ENCODE results near the gene AGPAT3.
"Not testable (repeated sequence)": the region's sequence is repeated elsewhere in the genome, so short reads cannot be mapped to it uniquely, and the experiment has no call there.

AGPAT3 gene

DNA sequence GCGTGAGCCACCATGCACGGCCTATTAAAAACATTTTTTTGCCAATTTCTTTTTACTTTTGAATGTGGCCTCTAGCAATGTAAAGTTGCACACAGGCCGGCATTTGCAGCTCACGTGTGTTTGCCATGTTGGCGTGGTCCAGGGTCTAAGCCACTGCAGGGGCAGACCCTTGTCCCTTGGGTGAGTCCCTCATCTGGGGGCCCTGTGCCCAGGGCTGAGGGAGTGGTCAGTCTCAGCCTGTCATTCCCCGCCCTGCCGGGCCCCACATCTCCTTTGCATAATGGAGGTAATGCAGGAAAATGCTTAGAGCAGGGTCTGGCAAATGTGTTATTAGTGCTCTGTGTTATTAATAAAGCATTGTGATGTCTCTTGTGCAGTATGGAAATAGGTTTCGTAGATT lies 16.9 kb downstream of the AGPAT3 start:
- no peak for DNase-seq (ENCODE audit: low read depth in 2 of 3, low spot score in 2 of 3)

DNA sequence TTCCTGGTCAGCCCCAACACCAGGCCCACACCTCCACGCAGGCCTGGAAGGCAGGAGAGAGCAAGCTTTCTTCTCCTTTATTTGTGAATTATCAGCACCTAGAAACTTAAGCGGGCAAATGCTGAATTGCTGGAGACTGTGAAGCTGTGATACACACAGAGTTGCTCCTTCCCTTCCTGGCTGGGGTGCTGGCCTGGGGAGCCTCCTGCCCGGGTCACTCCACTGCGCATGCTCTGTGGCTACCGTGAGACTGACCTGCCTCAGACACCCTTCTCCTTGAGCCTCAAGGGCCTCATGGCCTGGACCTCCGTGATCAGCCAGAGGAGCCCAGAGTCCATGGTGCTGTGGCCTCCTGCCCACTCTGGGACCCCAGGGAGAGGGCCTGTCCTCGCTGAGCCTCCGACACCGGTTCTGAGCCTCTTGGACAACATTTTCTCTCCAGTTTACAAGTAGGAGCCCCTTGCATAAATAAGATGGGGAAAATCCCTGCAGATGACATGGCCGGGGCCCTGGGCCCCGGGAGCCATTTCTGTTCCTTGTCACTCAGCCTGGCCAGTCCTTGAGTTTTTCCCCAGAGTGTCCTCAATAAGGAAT lies 18.0 kb downstream of the AGPAT3 start:
- no peak for DNase-seq (ENCODE audit: low read depth in 2 of 3, low spot score in 2 of 3)

DNA sequence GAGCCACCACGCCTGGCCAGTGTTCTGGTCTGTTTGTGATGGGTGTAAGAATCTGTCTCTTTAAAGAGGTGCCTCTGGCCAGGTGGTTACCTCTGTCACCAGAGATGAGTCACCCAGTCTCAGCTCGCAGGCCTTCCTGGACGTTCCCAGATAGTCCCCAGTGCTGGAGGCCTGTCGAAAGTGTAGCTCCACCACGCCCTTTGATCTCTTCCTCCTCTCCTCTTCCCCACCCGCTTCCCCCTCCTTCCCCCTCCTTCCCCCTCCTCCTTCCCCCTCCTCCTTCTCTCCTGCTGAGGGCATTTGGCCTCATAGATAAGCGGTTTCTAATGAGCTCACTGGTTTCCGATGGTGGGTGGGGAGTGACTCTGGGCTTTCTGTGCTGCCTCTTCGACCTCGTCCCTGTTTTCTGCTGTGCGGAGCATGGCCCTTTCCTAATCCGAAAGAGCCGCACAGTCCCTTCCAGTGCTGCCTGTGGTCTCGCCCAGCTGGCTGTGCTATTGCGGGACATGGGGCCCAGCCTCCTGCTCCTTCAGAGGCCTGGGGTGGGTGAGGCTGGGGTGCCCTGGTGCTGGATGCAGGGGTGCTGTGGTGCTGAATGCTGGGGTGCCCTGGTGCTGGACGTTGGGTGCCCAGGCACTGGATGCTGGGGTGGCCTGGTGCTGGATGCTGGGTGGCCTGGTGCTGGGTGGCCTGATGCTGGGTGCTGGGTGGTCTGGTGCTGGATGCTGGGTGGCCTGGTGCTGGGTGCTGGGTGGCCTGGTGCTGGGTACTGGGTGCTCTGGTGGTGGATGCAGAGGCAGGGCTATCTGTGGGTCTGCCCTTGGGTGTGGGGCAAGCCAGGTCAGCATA lies 19.2 kb downstream of the AGPAT3 start:
- no peak for DNase-seq (ENCODE audit: low read depth in 2 of 3, low spot score in 2 of 3)

DNA sequence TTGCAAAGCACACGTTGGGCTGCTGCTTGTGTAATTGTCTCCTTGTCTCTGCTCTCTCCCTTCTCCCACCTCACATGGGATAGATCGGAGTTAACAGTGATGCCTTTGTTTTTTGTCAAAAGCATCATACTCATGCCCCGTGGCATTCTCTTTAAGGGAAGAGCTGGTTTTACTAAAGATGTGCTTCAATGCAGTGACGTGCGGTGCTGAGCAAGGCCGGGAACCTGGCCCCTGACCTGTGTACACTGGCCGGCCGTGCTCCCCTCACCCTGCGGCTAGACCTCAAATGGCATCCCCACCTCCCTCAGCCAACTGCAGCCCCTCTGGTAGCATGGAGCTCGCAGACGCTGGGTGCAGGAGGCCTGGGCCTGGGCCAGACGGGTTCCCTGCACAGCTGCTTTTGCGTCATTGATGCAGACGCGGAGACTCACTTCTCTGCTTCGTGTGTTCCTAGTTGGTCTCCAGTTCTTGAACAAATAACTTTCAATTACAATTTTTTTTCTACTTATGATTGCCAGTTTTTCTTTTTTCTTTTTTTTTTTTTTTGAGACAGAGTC lies 19.9 kb downstream of the AGPAT3 start:
- no peak for DNase-seq (ENCODE audit: low read depth in 2 of 3, low spot score in 2 of 3)

DNA sequence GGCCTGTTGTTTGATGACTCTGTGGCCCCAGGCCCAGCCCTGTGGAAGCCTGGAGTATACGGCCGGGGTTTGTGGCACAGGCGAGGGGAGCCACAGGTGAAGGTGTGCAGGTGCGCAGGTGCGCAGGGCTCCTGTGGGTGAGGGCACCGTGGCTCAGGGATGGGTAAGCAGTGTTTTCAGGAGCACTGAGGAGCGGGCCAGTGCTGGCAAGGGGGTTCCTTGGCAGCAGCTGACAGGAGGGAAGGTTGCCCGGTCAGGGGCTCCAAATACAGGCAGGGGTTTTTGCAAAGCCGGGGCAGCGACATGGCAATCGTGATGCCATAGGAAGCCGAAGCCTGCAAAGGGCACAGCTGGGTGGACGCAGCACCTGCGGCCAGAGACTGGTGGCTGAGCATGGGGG lies 20.7 kb downstream of the AGPAT3 start:
- no peak for DNase-seq (ENCODE audit: low read depth in 2 of 3, low spot score in 2 of 3)

DNA sequence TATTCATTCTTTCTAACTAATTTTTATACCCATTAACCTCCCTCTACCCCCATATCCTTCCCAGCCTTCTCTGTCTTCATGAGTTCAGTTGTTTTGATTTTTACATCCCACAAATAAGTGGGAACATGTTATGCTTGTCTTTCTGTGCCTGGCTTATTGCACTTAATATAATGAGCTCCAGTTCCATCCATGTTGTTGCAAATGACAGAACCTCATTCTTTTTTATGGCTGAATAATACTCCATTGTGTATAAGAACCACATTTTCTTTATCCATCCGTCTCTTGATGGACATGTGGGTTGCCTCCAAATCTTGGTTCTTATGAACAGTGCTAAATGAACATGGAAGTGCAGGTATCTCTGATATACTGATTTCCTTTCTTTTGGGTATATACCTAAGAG lies 21.5 kb downstream of the AGPAT3 start:
- DNase-seq (ENCODE audit: low read depth in 2 of 3, low spot score in 2 of 3) = no peak

DNA sequence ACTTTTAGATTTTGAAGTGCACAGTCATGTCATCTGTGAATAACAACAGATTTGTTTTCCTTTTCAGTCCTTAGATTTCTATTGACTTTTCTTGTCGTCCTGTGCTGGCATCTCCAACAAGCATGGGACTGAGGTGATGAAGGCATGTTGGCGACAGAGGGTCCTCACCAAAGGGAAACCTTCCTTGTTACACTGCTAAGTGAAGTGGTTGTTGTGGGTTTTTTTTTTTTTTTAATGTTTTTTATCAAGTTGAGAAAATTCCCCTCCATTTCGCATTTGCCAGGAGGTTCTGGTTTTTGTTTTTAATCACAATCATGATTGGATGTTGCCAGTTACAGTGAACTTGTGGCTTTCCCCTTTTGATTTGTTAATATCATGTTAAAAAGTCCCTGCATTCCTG lies 24.0 kb downstream of the AGPAT3 start:
- DNase-seq (ENCODE audit: low read depth in 2 of 3, low spot score in 2 of 3) = no peak

DNA sequence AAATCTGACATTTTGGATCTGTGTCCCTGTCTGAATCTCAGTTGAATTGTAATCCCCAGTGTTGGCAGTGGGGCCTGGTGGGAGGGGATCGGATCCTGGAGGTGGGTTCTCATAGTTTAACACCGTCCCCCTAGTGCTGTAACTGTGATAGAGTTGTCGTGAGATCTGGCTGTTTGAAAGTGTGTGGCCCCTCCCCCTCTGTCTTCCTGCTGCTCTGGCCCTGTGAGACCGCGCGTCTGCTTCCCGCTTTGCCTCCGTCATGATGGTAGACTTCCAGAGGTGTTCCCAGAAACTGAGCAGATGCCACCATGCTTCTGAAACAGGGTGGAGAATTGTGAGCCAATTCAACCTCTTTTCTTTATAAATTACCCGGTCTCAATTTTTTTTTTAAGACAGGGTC lies 25.0 kb downstream of the AGPAT3 start:
- no peak for DNase-seq (ENCODE audit: low read depth in 2 of 3, low spot score in 2 of 3)

DNA sequence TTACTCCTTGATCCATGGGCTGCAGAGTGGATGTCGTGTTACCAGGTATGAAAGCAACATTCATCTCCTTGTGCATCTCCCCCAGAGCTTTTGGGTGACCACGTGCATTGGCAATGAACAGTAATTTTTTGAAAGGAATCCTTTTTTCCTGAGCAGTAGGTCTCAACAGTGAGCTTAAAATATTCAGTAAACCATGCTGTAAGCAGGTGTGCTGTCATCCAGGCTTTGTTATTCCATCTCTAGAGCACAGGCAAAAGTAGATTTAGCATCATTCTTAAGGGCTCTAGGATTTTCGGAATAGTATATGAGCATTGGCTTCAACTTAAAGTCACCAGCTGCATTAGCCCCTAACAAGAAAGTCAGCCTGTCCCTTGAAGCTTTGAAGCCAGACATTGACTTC lies 27.3 kb downstream of the AGPAT3 start:
- no peak for DNase-seq (ENCODE audit: low read depth in 2 of 3, low spot score in 2 of 3)

DNA sequence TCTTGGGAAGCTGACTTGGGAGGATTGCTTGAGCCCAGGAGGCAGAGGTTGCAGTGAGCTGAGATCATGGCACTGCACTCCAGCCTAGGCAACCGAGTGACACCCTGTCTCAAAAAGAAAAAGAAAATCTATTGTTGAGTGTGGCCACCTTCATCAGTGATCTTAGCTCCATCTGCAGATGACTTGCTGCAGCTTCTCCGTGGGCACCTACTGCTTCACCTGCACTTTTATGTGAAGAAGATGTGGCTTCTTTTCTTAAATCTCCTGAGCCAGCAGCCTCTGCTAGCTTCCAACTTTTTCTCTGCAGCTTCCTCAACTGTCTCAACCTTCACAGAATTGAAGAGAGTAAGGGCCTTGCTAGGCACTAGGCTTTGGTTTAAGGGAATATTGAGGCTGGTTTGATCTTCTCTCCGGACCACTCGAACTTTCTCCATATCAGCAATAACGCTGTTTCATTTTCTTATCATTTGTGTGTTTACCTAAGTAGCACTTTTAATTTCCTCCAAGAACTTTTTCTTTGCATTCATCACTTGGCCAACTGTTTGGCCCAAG lies 28.0 kb downstream of the AGPAT3 start:
- DNase-seq (ENCODE audit: low read depth in 2 of 3, low spot score in 2 of 3) = no peak

DNA sequence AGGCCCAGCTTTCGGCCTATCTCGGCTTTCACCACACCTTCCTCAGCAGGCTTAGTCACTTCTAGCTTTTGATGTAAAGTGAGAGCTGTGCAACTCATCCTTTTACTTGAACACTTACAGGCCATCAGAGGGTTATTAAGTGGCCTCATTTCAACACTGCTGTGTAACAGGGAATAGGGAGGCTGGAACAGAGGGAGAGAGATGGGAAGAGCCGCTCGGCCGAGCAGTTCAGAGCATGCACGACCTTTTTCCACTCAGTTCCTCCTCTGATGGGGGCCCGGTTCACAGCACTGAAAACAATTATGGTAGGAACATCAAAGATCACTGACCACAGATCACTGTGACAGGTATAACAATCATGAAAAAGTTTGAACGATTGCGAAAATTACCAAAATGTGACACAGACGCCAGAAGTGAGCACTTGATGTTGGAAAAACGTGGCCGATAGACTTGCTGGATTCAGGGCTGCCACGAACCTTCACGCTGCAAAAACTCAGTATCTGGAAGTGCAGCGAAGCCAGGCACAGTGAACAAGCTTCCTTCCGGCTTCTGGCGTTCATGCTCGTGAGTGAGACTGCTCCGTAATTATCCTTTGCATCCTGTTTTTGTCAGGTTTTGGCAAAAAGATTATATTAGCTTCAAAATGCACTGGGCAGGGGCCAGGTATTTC lies 28.6 kb downstream of the AGPAT3 start:
- DNase-seq (ENCODE audit: low read depth in 2 of 3, low spot score in 2 of 3) = peak in 1 of 3 experiments; percentile 20

DNA sequence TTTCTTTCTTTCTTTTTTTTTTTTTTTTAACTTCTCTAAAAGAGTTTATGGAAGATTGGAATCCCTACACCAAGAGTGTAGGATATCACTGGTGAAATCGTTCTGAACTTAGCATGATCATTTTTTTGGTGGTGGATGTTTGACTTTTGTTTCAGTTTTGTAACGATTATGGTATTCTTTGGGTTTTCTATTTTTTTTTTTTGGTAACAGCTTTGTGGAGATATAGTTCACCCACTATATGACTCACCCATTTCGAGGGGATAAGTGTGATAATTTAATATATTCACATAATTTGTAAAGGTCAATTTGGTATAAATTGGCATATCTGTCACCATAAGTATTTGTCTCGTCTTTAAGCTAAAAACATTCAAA lies 29.2 kb downstream of the AGPAT3 start:
- DNase-seq (ENCODE audit: low read depth in 2 of 3, low spot score in 2 of 3) = no peak

DNA sequence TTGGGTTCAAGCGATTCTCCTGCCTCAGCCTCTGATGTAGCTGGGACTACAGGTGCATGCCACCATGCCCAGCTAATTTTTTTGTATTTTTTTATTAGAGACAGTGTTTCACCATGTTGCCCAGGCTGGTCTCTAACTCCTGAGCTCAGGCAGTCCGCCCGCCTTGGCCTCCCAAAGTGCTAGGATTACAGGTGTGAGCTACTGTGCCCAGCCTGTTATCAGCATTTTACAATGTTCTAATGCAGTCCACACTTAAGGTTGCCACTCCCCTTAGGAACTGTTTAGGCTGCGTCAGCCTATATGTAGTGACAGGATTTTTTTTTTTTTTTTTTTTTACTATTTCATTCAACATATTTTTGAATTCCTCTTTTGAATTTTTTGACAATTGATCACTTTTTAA lies 30.2 kb downstream of the AGPAT3 start:
- DNase-seq (ENCODE audit: low read depth in 2 of 3, low spot score in 2 of 3) = no peak

DNA sequence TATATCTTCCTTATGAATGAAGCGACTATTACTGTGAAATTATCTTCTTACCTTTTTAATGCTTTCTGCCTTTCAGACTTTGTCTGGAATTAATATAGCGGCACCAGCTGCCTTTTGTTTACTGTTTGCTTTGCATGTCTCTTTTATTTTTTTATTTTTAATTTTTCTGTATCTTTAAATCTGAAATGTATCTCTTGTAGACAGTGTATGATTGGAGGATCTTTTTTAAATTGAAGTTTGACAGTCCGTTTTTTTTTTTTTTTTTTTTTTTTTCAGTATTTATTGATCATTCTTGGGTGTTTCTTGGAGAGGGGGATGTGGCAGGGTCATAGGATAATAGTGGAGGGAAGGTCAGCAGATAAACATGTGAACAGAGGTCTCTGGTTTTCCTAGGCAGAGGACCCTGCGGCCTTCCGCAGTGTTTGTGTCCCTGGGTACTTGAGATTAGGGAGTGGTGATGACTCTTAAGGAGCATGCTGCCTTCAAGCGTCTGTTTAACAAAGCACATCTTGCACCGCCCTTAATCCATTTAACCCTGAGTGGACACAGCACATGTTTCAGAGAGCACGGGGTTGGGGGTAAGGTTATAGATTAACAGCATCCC lies 31.8 kb downstream of the AGPAT3 start:
- not testable (repeated sequence) for DNase-seq (ENCODE audit: low read depth in 2 of 3, low spot score in 2 of 3)

DNA sequence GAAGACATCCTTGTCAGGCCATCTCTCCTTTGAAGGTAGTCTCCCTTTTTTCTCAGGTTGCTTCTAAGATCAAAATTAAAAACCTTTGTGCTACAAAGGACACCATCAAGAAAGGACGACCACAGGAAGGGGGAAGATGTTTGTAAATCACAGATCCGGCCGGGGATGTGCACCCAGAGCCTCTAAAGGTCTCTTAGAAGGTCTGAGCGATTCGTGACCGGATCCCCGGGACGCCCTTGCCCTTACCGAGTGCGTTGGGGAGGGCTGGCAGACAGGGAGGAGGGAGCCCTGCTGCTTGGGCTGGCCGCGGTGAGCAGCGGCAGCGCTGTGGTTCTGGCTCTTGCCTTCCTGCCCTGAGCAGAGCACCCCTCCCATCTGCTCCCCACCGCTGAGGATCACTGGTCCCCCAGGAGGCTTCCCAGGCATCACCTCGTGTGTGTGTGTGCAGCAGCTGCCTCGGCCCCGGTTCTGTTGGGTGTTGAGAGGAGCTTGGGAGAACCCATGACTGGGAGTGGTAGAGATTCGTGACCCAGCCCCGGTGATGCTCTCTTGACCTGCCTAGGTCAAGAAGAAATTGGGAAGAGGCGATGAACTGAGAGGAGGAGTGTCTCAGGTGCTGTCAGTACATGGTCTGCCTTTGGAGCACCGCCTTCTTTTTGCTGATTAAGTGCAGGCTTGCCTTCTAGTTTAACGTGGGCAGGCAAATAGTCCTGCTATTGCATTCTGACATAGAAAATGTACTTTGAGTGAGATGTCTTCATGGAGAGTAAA lies 34.5 kb downstream of the AGPAT3 start:
- no peak for DNase-seq (ENCODE audit: low read depth in 2 of 3, low spot score in 2 of 3)

DNA sequence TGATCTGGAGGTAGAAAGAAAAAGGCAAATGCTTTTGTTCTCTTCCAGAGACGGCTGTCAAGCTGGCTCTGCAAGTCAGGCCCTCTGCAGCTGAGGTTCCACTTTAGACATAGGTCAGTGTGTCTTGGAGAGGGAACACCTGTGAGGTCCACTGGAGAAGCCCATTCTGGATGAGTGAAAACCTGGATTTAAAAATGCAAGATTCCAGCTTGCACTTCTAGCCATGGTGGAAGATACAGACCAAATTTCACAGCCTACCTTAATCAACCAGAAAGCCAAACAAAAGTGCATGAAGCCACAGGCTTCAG lies 35.0 kb downstream of the AGPAT3 start:
- no peak for DNase-seq (ENCODE audit: low read depth in 2 of 3, low spot score in 2 of 3)

DNA sequence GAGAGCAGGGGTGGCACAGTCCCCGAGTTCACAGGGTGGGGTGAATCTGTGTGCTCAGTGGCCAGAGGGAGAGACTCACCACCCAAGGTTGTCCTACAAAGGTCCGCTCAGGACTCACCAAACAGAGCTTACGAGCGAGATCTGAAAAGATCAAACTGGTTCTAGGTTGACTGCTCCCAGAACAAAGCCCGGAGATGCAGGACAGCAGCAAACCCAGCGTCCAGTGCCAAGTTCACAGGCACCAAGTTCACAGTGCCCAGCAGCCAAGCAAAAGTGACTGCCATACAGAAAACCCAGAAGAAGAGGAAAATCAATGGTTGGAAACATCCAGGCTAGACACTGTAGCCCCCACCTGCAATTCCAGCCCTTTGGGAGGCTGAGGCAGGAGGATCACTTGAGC lies 35.7 kb downstream of the AGPAT3 start:
- no peak for DNase-seq (ENCODE audit: low read depth in 2 of 3, low spot score in 2 of 3)

DNA sequence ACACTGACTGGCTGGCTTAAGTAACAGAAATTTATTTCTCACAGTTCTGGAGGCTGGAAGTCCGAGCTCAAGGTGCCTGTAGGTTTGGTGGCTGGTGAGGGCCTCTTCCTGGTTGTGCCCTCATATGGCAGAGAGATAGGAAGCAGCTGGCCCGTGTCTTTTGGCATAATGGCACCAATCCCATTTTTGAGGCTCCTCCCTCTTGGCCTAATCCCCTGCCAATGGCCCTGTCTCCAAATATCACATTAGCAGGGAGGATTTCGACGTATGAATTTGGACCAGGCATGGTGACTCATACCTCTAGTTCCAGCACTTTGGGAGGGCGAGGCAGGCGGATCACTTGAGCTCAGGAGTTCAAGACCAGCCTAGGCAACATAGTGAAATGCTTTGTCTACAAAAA lies 37.4 kb downstream of the AGPAT3 start:
- no peak for DNase-seq (ENCODE audit: low read depth in 2 of 3, low spot score in 2 of 3)

DNA sequence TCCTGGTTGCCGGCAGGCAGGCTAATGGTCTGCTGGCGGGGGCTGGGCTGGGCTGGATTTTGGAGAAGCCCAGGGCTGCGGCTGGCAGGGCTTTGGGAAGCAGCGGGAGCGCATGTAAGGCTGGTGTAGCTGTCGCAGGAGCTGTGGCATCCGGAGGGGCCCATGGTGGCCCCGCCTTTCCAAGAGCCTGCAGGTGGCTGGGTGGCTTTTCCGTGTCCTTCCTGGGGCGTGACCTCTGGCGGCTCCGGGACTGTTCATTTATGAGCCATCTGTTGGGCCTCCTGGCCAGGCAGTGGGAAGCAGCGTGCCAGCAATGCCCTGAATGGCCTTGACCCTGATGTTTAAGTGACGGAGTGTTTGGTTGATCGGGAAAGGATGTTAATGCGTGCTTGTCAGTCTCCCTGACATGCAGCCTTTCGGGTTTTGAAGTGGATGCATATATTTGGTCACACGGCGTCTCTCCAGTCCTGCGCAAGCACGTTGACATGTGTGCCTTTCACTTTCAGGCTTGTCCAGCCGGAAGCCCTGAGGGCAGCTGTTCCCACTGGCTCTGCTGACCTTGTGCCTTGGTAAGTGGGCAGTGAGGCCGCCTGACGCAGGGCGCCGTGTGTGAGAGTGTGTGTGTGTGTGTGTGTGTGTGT lies 38.5 kb downstream of the AGPAT3 start:
- no peak for DNase-seq (ENCODE audit: low read depth in 2 of 3, low spot score in 2 of 3)

DNA sequence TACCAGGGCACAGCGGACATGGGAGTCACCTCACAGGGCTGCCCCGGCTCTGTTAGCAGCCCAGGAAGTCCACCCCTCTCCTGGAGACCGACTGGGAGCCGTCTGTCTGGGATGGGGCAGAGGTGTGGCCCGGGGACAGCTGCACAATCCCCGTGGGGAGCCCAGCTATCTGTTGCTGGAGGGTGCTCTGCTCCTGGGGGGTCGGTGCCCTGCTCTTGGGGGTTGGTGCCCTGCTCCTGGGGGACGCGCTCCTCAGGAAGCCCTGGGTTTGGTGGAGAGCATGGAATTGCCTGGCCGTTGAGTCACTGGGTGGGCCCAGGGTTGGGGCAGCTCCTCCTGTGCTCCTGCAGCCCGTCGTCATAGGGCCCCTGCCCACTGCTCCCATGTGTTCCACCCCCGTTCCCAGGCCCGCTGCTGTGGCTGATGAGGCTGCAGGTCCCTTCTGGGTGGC lies 39.3 kb downstream of the AGPAT3 start:
- no peak for DNase-seq (ENCODE audit: low read depth in 2 of 3, low spot score in 2 of 3)
